ENCODE measurements around the gene KLF6.
"Not testable (repeated sequence)": the region's sequence is repeated elsewhere in the genome, so short reads cannot be mapped to it uniquely, and the experiment has no call there.

The KLF6 gene

GRCh38 chr10:3734111-3734510 is 50.9 kb downstream of the KLF6 start:
- Histone ChIP-seq H3K9ac (ENCODE audit: low read length) (no peak overlapping the region), H3F3A (ENCODE audit: insufficient read depth) (no peaks in the 10 kb centered on the region), H3K27me3 (ENCODE audit: low read length) (no peaks in the 10 kb centered on the region), H2AFZ (ENCODE audit: low read depth, low read length, severe bottlenecking) (no peak overlapping the region), H3K79me2 (ENCODE audit: insufficient read depth, low read length) (no peaks in the 10 kb centered on the region), H4K20me1 (ENCODE audit: low read depth, low read length) (no peaks in the 10 kb centered on the region), H3K9me3 (ENCODE audit: insufficient read depth, low read length) (peaks cover 6% of the 10 kb centered on the region; the same call in 1 of the 2 replicates), H3K4me2 (ENCODE audit: low read depth, low read length, poor library complexity, severe bottlenecking) (no peak overlapping the region), H3K9me2 (replicated peaks; ENCODE audit: insufficient read depth, low read length) (no peaks in the 10 kb centered on the region), H3K4me3 (ENCODE audit: insufficient read depth, low read length, poor library complexity, severe bottlenecking) (no peak overlapping the region), H3K27ac (ENCODE audit: low read depth, low read length) (no peak overlapping the region), H3K36me3 (ENCODE audit: low read length) (no peaks in the 10 kb centered on the region)
- TF ChIP-seq CTCF (IDR thresholded peaks at IDR 0.05; ENCODE audit: insufficient read depth, low read length, poor library complexity, severe bottlenecking) (no peak), EZH2phosphoT487 (conservative IDR thresholded peaks at IDR 0.05; ENCODE audit: low read length) (no peak)

GRCh38 chr10:3732183-3732582 is 52.8 kb downstream of the KLF6 start:
- not testable (repeated sequence) for H3K36me3 ChIP-seq (ENCODE audit: low read length); H3K4me3 ChIP-seq (ENCODE audit: insufficient read depth, low read length, poor library complexity, severe bottlenecking); H3K9ac ChIP-seq (ENCODE audit: low read length); H2AFZ ChIP-seq (ENCODE audit: low read depth, low read length, severe bottlenecking); H3F3A ChIP-seq (ENCODE audit: insufficient read depth); H3K27me3 ChIP-seq (ENCODE audit: low read length); H3K27ac ChIP-seq (ENCODE audit: low read depth, low read length); H4K20me1 ChIP-seq (ENCODE audit: low read depth, low read length); H3K9me2 ChIP-seq (replicated peaks; ENCODE audit: insufficient read depth, low read length); H3K79me2 ChIP-seq (ENCODE audit: insufficient read depth, low read length); H3K9me3 ChIP-seq (ENCODE audit: insufficient read depth, low read length); H3K4me2 ChIP-seq (ENCODE audit: low read depth, low read length, poor library complexity, severe bottlenecking)

- no peak overlapping the region for H3K9ac ChIP-seq (ENCODE audit: low read length)
- H3K9me3 ChIP-seq (ENCODE audit: insufficient read depth, low read length) = peaks cover 6% of the 10 kb centered on the region; the same call in 1 of the 2 replicates
- no peaks in the 10 kb centered on the region for H3K27me3 ChIP-seq (ENCODE audit: low read length)
- TF ChIP-seq CTCF (IDR thresholded peaks at IDR 0.05; ENCODE audit: insufficient read depth, low read length, poor library complexity, severe bottlenecking) (no peak), EZH2phosphoT487 (conservative IDR thresholded peaks at IDR 0.05; ENCODE audit: low read length) (no peak)
- no peaks in the 10 kb centered on the region for H4K20me1 ChIP-seq (ENCODE audit: low read depth, low read length)
- no peak overlapping the region for H3K27ac ChIP-seq (ENCODE audit: low read depth, low read length)
- no peaks in the 10 kb centered on the region for H3K36me3 ChIP-seq (ENCODE audit: low read length)
- no peaks in the 10 kb centered on the region for H3K79me2 ChIP-seq (ENCODE audit: insufficient read depth, low read length)
- H3K9me2 ChIP-seq (replicated peaks; ENCODE audit: insufficient read depth, low read length) = no peaks in the 10 kb centered on the region
- H3K4me3 ChIP-seq (ENCODE audit: insufficient read depth, low read length, poor library complexity, severe bottlenecking) = no peak overlapping the region
- no peak overlapping the region for H3K4me2 ChIP-seq (ENCODE audit: low read depth, low read length, poor library complexity, severe bottlenecking)
- H3F3A ChIP-seq (ENCODE audit: insufficient read depth) = no peaks in the 10 kb centered on the region
- H2AFZ ChIP-seq (ENCODE audit: low read depth, low read length, severe bottlenecking) = no peak overlapping the region
Observed at GRCh38 chr10:3729397-3729976, 55.5 kb downstream of the KLF6 start.

GRCh38 chr10:3728563-3728962 is 56.4 kb downstream of the KLF6 start:
- TF ChIP-seq EZH2phosphoT487 (conservative IDR thresholded peaks at IDR 0.05; ENCODE audit: low read length) (no peak), CTCF (IDR thresholded peaks at IDR 0.05; ENCODE audit: insufficient read depth, low read length, poor library complexity, severe bottlenecking) (no peak)
- Histone ChIP-seq H3K4me2 (ENCODE audit: low read depth, low read length, poor library complexity, severe bottlenecking) (no peak overlapping the region), H2AFZ (ENCODE audit: low read depth, low read length, severe bottlenecking) (no peak overlapping the region), H4K20me1 (ENCODE audit: low read depth, low read length) (no peaks in the 10 kb centered on the region), H3K9ac (ENCODE audit: low read length) (no peak overlapping the region), H3K27ac (ENCODE audit: low read depth, low read length) (no peak overlapping the region), H3K4me3 (ENCODE audit: insufficient read depth, low read length, poor library complexity, severe bottlenecking) (no peak overlapping the region), H3K9me3 (ENCODE audit: insufficient read depth, low read length) (peaks cover 6% of the 10 kb centered on the region; the same call in 1 of the 2 replicates), H3K79me2 (ENCODE audit: insufficient read depth, low read length) (no peaks in the 10 kb centered on the region), H3F3A (ENCODE audit: insufficient read depth) (no peaks in the 10 kb centered on the region), H3K27me3 (ENCODE audit: low read length) (no peaks in the 10 kb centered on the region), H3K36me3 (ENCODE audit: low read length) (no peaks in the 10 kb centered on the region), H3K9me2 (replicated peaks; ENCODE audit: insufficient read depth, low read length) (no peaks in the 10 kb centered on the region)
